Hepatocyte (in vitro differentiated cells): Measurements from ENCODE around the gene TIGD1.

Experiments used
- EZH2 ChIP-seq: fragments of 200-600 bp; sonication (generic); IDR thresholded peaks from 2 replicates; pipeline ENCODE4 v1.6.1; 2016; ENCODE audit warnings: antibody characterized with exemption, mild to moderate bottlenecking, borderline replicate concordance
- EZH2phosphoT487 ChIP-seq: fragments of 200-600 bp; sonication (generic); IDR thresholded peaks from one replicate; pipeline ENCODE4 v1.6.1; 2018; ENCODE audit warnings: antibody characterized with exemption, mild to moderate bottlenecking, low read depth, moderate library complexity; ENCODE audit not compliant: unreplicated experiment, severe bottlenecking
- TF ChIP-seq, protein P1 (sequence below): fragments of 200-600 bp; sonication (generic); IDR thresholded peaks from 2 replicates; pipeline ENCODE4 v1.5.1; 2016; ENCODE audit warnings: antibody characterized with exemption, mild to moderate bottlenecking; ENCODE audit not compliant: poor library complexity

DNA sequence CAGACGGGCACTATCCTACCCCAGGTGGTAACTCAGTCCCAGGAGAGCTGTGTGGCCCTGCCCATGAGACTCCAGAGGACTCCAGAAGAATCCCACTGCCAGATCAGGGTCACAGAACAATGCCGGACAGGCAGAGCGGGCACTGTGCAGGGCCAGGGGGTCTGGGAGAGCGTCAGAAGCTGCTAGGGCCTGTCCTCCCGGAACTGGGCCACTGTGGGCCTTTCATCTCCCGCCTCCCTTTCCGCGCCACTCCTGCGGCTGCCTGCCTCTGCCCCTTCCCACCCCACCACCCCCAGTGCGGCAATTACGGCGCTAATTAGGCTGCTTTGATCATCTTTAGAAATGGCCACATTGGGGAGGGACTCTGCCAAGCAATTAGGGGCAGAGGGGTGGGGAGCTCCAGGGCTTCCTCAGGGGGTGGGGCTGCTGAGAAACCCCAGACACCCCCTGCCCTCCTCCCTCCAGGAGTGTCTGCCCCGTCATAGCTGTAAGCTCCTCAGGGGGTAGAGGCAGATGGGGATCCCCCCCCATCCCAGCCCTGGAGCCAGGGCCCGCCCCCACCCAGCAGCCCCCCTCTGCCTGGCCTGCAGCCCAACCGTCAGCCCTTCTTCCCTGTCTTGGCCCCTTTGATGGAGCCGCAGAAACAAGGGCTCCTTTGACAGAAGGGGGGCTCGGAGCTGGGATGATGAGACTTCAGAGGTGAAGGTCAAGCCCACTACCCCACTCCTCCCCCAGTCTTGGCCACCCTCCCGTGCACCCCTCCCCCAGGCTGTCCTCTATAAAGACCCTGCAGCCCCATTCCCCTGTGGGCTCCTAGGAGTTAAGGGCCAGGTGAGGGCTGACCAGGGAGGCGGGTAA lies 30.5 kb downstream of the TIGD1 start, which contains the start of gene PRSS56:
- TF ChIP-seq EZH2 (no peak), EZH2phosphoT487 (no peak)
- TF ChIP-seq, protein P1, sequence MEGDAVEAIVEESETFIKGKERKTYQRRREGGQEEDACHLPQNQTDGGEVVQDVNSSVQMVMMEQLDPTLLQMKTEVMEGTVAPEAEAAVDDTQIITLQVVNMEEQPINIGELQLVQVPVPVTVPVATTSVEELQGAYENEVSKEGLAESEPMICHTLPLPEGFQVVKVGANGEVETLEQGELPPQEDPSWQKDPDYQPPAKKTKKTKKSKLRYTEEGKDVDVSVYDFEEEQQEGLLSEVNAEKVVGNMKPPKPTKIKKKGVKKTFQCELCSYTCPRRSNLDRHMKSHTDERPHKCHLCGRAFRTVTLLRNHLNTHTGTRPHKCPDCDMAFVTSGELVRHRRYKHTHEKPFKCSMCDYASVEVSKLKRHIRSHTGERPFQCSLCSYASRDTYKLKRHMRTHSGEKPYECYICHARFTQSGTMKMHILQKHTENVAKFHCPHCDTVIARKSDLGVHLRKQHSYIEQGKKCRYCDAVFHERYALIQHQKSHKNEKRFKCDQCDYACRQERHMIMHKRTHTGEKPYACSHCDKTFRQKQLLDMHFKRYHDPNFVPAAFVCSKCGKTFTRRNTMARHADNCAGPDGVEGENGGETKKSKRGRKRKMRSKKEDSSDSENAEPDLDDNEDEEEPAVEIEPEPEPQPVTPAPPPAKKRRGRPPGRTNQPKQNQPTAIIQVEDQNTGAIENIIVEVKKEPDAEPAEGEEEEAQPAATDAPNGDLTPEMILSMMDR, result no peak
